BE2C (cell line): Measurements from ENCODE around the gene MARK3.

Experiments used
- DNase-seq: peaks from one replicate; pipeline ENCODE4 v3.0.0-alpha.2; 2020
- H3K27me3 ChIP-seq: fragments of 250-450 bp; sonication (Bioruptor Pico); 2 replicates; pipeline ENCODE4 v1.5.1; 2020; ENCODE audit warnings: mild to moderate bottlenecking
- H3K36me3 ChIP-seq: fragments of 250-450 bp; sonication (Bioruptor Pico); 2 replicates; pipeline ENCODE4 v1.5.1; 2020; ENCODE audit warnings: mild to moderate bottlenecking
- H3K4me1 ChIP-seq: fragments of 250-450 bp; sonication (Bioruptor Pico); 2 replicates; pipeline ENCODE4 v1.5.1; 2020
- H3K4me3 ChIP-seq: 2 replicates; pipeline ENCODE4 v1.5.1; 2011; ENCODE audit warnings: low read depth, low read length
- H3K9me3 ChIP-seq: fragments of 250-450 bp; sonication (Bioruptor Pico); 2 replicates; pipeline ENCODE4 v1.5.1; 2020
- TF ChIP-seq, protein P1 (sequence below): IDR thresholded peaks from 2 replicates; pipeline ENCODE4 v1.5.1; 2012; ENCODE audit warnings: mild to moderate bottlenecking, low read depth, low read length

The MARK3 gene

DNA sequence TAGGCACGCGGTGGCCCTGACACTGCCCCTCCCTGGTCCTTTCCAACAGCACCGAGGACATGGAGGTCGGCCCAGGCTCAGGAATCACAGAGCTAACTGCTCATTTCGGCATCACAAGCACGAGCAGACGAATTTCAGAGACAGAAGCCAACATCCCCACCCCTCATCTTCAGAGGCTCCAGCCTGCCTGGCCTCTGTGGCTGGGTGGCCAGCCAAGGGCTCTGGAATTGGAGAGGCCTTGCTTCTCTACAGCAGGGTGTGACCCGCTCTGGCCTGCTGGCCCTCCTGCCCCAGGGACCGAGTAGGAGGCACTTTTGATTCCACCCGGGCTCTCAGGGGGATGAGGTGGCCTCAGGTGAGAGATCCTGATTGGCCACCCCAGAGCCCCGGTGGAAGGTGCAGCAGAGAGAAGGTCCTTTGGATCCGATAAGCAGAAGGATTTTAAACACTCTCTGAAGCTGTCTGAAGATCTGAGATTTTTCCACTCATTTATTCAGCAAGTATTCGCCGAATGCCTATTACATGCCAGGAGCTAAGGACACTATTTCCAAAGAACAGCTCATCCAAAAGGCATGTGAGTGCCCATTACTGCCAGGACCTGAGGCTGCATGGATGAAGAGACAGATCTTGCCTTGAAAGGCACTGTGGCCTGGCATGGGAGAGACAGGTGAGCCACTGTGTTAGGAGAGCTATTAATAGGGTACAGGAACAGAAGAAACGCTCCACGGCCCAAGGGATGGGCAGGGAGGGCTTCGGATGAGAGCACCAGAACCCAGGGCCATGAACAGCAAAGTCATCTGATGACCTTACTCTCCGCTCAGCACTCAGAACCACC lies 167.0 kb downstream of the MARK3 start:
- no peak overlapping the region for H3K4me3 ChIP-seq
- DNase-seq: no peak
- H3K9me3 ChIP-seq: no peaks in the 10 kb centered on the region
- no peaks in the 10 kb centered on the region for H3K27me3 ChIP-seq
- H3K36me3 ChIP-seq: no peaks in the 10 kb centered on the region
- H3K4me1 ChIP-seq: no peaks in the 10 kb centered on the region
- TF ChIP-seq, protein P1, sequence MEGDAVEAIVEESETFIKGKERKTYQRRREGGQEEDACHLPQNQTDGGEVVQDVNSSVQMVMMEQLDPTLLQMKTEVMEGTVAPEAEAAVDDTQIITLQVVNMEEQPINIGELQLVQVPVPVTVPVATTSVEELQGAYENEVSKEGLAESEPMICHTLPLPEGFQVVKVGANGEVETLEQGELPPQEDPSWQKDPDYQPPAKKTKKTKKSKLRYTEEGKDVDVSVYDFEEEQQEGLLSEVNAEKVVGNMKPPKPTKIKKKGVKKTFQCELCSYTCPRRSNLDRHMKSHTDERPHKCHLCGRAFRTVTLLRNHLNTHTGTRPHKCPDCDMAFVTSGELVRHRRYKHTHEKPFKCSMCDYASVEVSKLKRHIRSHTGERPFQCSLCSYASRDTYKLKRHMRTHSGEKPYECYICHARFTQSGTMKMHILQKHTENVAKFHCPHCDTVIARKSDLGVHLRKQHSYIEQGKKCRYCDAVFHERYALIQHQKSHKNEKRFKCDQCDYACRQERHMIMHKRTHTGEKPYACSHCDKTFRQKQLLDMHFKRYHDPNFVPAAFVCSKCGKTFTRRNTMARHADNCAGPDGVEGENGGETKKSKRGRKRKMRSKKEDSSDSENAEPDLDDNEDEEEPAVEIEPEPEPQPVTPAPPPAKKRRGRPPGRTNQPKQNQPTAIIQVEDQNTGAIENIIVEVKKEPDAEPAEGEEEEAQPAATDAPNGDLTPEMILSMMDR: no peak

DNA sequence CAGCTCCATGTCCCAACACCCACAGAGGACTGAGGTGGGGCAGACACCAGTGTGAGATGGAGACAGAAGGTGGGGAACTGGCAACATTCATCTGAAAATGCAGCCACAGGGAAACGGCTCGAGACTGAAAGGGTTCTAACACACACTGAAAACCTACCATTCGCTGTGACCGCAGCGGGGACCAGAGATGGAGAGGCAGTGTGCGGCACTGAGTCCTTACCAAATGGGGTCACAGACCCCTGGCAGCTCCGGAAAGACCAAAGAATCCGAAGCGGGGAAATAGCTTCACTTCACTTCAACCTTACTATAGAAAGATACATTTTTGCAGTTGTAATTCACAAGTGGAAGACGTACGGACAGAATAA lies 167.6 kb downstream of the MARK3 start:
- H3K9me3 ChIP-seq: no peaks in the 10 kb centered on the region
- TF ChIP-seq, protein P1: no peak
- no peak overlapping the region for H3K4me3 ChIP-seq
- no peak for DNase-seq
- H3K36me3 ChIP-seq: no peaks in the 10 kb centered on the region
- H3K4me1 ChIP-seq: no peaks in the 10 kb centered on the region
- no peaks in the 10 kb centered on the region for H3K27me3 ChIP-seq
